Head of caudate nucleus (tissue), 42 donors: Measurements from ENCODE around the gene PPIF.

Experiments used
- DNase-seq, 42 donors: peaks; one replicate each; pipeline versions ENCODE4 v3.0.0 to v3.0.0-alpha.2; 2020 to 2021; ENCODE audit warnings: mixed read lengths in 7 of 42
- intact Hi-C: fragments of 100-400 bp; cut with DNase I; formaldehyde crosslinking; loops from one replicate; pipeline ENCODE4 v1.15.0; 2022

The PPIF gene

GRCh38 chr10:79387974-79388850 is 40.9 kb downstream of the PPIF start:
- intact Hi-C loops = no loop called here
- peak in 15 of 42 donors; percentile 0 to 42 (median 8) for DNase-seq

- no peak for DNase-seq
- intact Hi-C loops = no loop called here
These were observed 42.8 kb downstream of the PPIF start for GRCh38 chr10:79390057-79390456.

GRCh38 chr10:79390551-79391229 is 43.4 kb downstream of the PPIF start:
- intact Hi-C loops = no loop called here
- peak in 26 of 42 donors; percentile 1 to 72 (median 40) for DNase-seq

GRCh38 chr10:79391231-79392019 is 44.2 kb downstream of the PPIF start:
- intact Hi-C loops = no loop called here
- DNase-seq = peak in 28 of 42 donors; percentile 0 to 45 (median 12)

GRCh38 chr10:79392020-79392398 is 44.7 kb downstream of the PPIF start:
- intact Hi-C loops = no loop called here
- peak in 20 of 42 donors; percentile 1 to 39 (median 10) for DNase-seq

- DNase-seq = peak in 21 of 42 donors; percentile 1 to 43 (median 10)
These were observed 45.4 kb downstream of the PPIF start for GRCh38 chr10:79392506-79393176.

GRCh38 chr10:79393221-79393923 is 46.1 kb downstream of the PPIF start:
- intact Hi-C loops = no loop called here
- DNase-seq = peak in 20 of 42 donors; percentile 0 to 40 (median 8)

More at GRCh38 chr10:79392506-79393176, 45.4 kb downstream of the PPIF start:
- intact Hi-C loops = no loop called here

GRCh38 chr10:79393924-79394610 is 46.8 kb downstream of the PPIF start:
- peak in 10 of 42 donors; percentile 0 to 22 (median 8) for DNase-seq
- intact Hi-C loops = no loop called here

- peak in 9 of 42 donors; percentile 2 to 30 (median 16) for DNase-seq
These were observed 47.4 kb downstream of the PPIF start for GRCh38 chr10:79394664-79395063.

GRCh38 chr10:79396520-79396919 is 49.3 kb downstream of the PPIF start:
- intact Hi-C loops = no loop called here

More at GRCh38 chr10:79394664-79395063, 47.4 kb downstream of the PPIF start:
- intact Hi-C loops = no loop called here

GRCh38 chr10:79397051-79397450 is 49.8 kb downstream of the PPIF start:
- no peak for DNase-seq
- intact Hi-C loops = no loop called here

More at GRCh38 chr10:79396520-79396919, 49.3 kb downstream of the PPIF start:
- DNase-seq = no peak

GRCh38 chr10:79397575-79398303 is 50.5 kb downstream of the PPIF start:
- DNase-seq = no peak
- intact Hi-C loops = no loop called here

- intact Hi-C loops = no loop called here
- no peak for DNase-seq
These were observed 51.4 kb downstream of the PPIF start for GRCh38 chr10:79398642-79399041.

GRCh38 chr10:79399223-79399831 is 52.1 kb downstream of the PPIF start:
- intact Hi-C loops = no loop called here
- peak; percentile 55 to 92 (median 78) for DNase-seq

GRCh38 chr10:79400146-79401004 is 53.1 kb downstream of the PPIF start:
- intact Hi-C loops = no loop called here
- DNase-seq = peak in 22 of 42 donors; percentile 51 to 86 (median 68)
